ENCODE measurements around the gene NRAS. TPM values are rescaled to one million over a fixed set of nuclear protein-coding genes. Genes with fewer than 3 reads are reported as not detected.

The NRAS gene
- total and polyA plus RNA-seq, 5 donors = 4.8 to 12.8 (median 8.8) TPM

DNA sequence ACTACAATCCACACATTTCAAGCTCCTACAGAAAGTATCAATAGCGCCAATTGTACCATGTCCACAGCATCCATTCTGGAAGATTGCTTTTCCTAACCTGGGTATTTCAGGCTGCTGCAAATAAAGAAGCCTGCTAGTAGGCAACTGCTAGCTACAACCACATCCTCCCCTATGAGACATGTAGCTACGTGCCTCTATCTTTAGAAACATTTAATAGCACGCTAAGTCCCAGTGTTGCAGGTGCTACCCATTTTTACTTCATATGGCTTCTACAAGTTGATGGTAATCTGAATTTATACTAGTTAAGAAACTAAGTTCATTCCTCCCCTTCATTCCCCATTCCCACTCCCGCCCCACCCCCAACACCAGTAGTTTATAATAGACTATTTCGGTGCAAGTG is 13.8 kb downstream of the NRAS start:
- ATAC-seq = no peak
- Histone ChIP-seq H3K4me1 (ENCODE audit: control insufficient read depth, insufficient read depth, low read length) (no peaks in the 10 kb centered on the region), H3K4me3 (ENCODE audit: low read length) (no peak overlapping the region), H3K27me3 (ENCODE audit: control insufficient read depth, insufficient read depth) (no peaks in the 10 kb centered on the region), H3K27ac (ENCODE audit: low read length) (no peak overlapping the region), H3K9me3 (ENCODE audit: control insufficient read depth, low read length) (no peaks in the 10 kb centered on the region)
- intact Hi-C loops (cut with DNase I) = no loop called here
- DNase-seq = no peak
- whole genome bisulfite sequencing = 83% methylated on average over 5 of the region's 5 CpGs

DNA sequence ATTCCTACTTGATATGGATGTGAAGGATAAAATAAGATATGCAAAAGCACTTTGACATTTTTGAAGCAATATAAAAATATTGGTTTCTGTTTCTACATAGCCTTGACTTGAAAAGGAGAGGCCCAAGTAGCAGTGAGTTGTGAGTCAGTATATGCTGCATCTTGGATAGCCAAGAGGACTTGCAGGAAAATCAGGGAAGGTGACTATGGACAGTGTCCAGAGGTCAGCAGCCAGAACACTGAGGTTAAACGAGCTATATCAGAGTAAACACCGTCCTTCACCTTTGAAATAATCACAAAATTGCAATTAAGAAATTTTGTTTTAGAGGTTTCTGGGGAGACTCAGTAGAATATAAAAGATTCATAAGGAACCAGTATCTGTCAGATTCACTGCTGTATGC is 14.6 kb downstream of the NRAS start:
- Histone ChIP-seq H3K4me3 (ENCODE audit: low read length) (no peak overlapping the region), H3K27ac (ENCODE audit: low read length) (no peak overlapping the region), H3K9me3 (ENCODE audit: control insufficient read depth, low read length) (no peaks in the 10 kb centered on the region), H3K27me3 (ENCODE audit: control insufficient read depth, insufficient read depth) (no peaks in the 10 kb centered on the region), H3K4me1 (ENCODE audit: control insufficient read depth, insufficient read depth, low read length) (no peaks in the 10 kb centered on the region)
- DNase-seq (no peak), ATAC-seq (no peak)
- intact Hi-C loops (cut with DNase I) = no loop called here
- WGBS = 55% methylated on average over 2 of the region's 2 CpGs

DNA sequence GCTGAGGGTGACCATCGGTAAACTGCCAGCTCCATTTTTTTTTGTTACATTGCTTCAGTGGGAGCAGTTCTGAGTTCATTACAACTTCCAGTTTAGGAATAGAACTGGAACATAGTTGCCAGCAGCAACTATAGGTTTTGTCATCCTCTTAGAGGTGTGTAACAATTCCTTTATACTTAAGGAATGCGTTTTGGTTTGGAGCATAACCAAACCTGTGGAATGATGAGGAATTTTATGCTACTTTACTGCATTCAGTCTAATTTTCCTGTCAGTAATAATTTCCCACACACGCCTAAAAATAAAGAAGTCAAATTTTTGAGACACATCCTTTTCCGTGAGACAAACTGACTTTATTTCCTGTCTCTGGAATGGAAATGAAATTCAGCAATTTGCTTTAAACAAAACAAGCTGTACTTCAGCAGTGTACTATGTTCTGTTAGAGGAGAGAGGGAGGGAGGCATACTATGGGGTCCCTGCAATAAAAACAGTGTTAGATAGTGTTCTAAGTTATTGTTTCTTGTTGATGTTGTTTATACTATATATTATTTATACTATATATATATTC is 16.5 kb downstream of the NRAS start:
- ATAC-seq = no peak
- no peak overlapping the region for H3K4me3 ChIP-seq (ENCODE audit: low read length)
- no peak overlapping the region for H3K27ac ChIP-seq (ENCODE audit: low read length)
- no peaks in the 10 kb centered on the region for H3K4me1 ChIP-seq (ENCODE audit: control insufficient read depth, insufficient read depth, low read length)
- no peaks in the 10 kb centered on the region for H3K27me3 ChIP-seq (ENCODE audit: control insufficient read depth, insufficient read depth)
- no peaks in the 10 kb centered on the region for H3K9me3 ChIP-seq (ENCODE audit: control insufficient read depth, low read length)
- intact Hi-C loops (cut with DNase I) = no loop called here
- DNase-seq = no peak
- WGBS = 42% methylated on average over 4 of the region's 4 CpGs

DNA sequence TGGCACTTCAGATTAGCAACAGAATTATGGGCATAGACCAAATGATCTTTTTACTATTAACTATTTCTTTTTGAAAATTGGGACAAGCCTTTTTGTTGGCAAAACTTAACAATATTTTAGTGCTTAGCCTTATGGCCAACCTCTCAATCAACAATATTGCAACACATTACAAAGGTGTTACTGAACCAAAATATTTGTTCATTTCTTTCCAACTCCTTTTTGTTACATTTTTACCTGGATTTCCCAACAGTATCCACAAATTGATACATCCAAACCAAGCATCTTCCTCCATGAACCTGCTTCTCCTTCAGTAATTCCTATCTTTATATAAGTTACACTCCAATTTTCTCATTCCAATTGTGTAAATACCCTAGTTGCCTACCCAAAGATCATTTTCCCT is 19.8 kb downstream of the NRAS start:
- no peak for ATAC-seq

DNA sequence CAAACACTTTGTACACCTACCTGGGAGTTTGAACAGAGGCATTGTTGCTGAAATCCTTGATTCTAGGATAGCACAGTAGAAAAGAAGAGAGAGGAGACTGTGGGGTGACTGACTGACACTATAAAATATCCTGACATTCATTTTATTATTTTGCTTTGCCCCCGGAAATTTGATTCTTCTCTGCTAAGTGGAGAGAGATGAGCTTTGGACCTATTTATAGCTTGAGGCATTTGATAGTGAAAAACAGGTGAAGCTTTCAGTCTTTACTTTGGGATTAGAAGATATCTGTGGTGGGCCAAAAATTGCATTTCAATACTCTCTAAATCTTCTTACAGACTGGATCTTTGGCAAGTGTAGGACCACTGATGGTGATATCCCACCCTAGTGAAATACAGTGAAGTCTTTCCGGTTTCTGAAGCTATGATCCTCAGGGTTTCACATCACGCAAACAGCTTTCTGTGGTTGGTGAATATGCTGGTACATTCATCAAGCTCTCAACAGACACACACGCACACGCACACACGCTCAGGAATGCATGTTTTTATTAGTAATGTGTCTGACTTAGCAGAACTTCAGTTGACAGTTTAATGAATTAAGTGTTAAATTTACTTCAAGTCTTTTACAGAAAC is 21.0 kb downstream of the NRAS start, which contains the start of gene AMPD1:
TSS of gene AMPD1 (minus strand) at position 117 of the 629 bp plus-strand sequence. CDS start at position 42, 75 bp downstream.
- 71% methylated on average over 6 of the region's 6 CpGs for WGBS
- Histone ChIP-seq H3K4me1 (ENCODE audit: control insufficient read depth, insufficient read depth, low read length) (no peaks in the 10 kb centered on the region), H3K27me3 (ENCODE audit: control insufficient read depth, insufficient read depth) (no peaks in the 10 kb centered on the region), H3K4me3 (ENCODE audit: low read length) (no peak within 1 kb of the TSS), H3K9me3 (ENCODE audit: control insufficient read depth, low read length) (no peaks in the 10 kb centered on the region), H3K27ac (ENCODE audit: low read length) (no peak within 1 kb of the TSS)
- ATAC-seq = no peak
- no peak for DNase-seq
- intact Hi-C loops (cut with DNase I) = no loop called here

More for the DNA sequence above, 19.8 kb downstream of the NRAS start:
- no peaks in the 10 kb centered on the region for H3K4me1 ChIP-seq (ENCODE audit: control insufficient read depth, insufficient read depth, low read length)
- intact Hi-C loops (cut with DNase I) = no loop called here
- H3K4me3 ChIP-seq (ENCODE audit: low read length) = no peak overlapping the region
- H3K27me3 ChIP-seq (ENCODE audit: control insufficient read depth, insufficient read depth) = no peaks in the 10 kb centered on the region
- no peaks in the 10 kb centered on the region for H3K9me3 ChIP-seq (ENCODE audit: control insufficient read depth, low read length)
- no peak for DNase-seq
- no peak overlapping the region for H3K27ac ChIP-seq (ENCODE audit: low read length)

DNA sequence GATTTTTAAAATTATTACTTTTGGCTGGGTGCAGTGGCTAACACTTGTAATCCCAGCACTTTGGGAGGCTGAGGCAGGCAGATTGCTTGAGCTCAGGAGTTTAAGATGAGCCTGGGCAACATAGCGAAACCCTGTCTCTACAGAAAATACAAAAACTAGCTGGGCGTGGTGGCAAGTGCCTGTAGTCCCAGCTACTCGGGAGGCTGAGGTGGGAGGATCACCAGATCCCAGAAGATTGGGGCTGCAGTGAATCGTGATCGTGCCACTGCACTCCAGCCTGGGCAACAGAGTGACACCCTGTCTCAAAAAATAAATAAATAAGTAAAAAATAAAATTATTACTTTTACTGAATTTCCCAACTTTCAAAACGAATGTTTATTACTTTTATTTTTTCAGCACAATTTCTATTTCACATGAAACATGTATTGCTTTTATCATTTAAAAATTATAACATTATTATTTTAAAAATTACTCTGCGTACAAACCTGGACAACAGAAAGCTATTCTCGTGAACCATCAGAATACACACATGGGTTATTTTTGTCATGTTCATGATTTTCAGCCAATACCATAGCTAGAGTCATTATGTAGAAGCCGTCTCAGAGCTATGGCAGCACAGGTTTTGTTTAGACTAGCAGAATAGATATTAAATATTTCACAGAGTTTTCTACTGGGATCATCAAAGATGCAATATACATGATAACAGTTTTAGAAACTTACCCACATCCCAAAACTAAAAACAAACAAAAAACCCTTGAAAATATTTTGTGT is 21.8 kb downstream of the NRAS start:
- no peak for ATAC-seq
- Histone ChIP-seq H3K4me1 (ENCODE audit: control insufficient read depth, insufficient read depth, low read length) (no peaks in the 10 kb centered on the region), H3K27ac (ENCODE audit: low read length) (no peak overlapping the region), H3K27me3 (ENCODE audit: control insufficient read depth, insufficient read depth) (no peaks in the 10 kb centered on the region), H3K9me3 (ENCODE audit: control insufficient read depth, low read length) (no peaks in the 10 kb centered on the region), H3K4me3 (ENCODE audit: low read length) (no peak overlapping the region)
- intact Hi-C loops (cut with DNase I) = no loop called here
- no peak for DNase-seq
- 83% methylated on average over 9 of the region's 9 CpGs for WGBS

DNA sequence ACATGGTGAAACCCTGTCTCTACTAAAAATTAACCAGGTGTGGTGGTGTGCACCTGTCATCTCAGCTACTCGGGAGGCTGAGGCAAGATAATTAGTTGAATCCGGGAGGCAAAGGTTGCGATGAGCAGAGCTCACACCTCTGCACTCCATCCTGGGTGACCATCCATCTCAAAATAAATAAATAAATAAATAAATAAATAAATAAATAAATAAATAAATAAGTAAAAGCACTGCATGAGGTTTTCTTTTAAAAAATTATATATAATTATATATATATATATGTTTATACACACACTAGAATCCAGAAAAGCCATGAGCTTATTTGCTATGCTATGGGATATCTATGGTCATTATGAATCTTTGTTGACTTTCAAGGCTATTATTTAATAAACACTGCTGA is 23.6 kb downstream of the NRAS start:
- no peak for DNase-seq
- no peak for ATAC-seq
- Histone ChIP-seq H3K27ac (ENCODE audit: low read length) (no peak overlapping the region), H3K27me3 (ENCODE audit: control insufficient read depth, insufficient read depth) (no peaks in the 10 kb centered on the region), H3K4me1 (ENCODE audit: control insufficient read depth, insufficient read depth, low read length) (no peaks in the 10 kb centered on the region), H3K4me3 (ENCODE audit: low read length) (no peak overlapping the region), H3K9me3 (ENCODE audit: control insufficient read depth, low read length) (no peaks in the 10 kb centered on the region)
- intact Hi-C loops (cut with DNase I) = no loop called here
- WGBS = 95% methylated on average over 3 of the region's 3 CpGs

DNA sequence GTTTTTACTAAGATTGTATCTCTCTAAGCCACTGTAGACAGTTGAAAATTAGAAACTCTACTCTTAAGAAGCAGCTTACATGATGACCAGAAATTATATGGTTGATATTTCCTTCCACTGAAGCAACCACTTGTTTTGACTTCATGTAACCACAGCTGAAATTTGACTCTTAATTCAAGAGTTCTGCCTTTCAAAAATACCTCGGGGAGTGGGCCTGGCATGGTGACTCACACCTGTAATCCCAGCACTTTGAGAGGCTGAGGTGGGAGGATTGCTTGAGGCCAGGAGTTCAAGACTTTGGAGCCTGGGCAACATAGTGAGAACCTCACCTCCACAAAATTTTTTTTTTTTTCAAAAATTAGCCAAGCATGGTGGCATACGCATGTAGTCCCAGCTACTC is 25.5 kb downstream of the NRAS start:
- no peak overlapping the region for H3K4me3 ChIP-seq (ENCODE audit: low read length)
- ATAC-seq (no peak), DNase-seq (no peak)

DNA sequence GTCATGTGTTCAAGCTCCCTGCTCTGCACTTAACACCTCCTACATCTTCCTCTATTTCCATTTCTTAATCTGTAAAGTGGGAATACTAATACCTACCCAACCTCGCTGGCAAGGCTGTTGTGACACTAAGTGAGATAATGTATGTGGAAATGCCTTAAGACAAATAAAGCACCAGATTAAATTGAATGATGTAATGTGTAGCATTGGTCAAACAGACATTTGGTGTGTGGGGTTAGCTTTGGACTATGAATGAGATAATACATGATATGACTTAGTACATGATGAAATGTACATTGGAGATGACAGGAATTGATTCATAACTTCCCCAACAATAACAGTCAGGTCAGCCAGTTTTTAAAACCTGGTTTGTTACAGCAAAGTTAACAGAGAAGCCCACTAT is 26.4 kb downstream of the NRAS start:
- DNase-seq = no peak
- H3K27me3 ChIP-seq (ENCODE audit: control insufficient read depth, insufficient read depth) = peaks cover 4% of the 10 kb centered on the region
- intact Hi-C loops (cut with DNase I) = no loop called here

More for the DNA sequence above, 25.5 kb downstream of the NRAS start:
- intact Hi-C loops (cut with DNase I) = no loop called here
- 84% methylated on average over 2 of the region's 2 CpGs for WGBS
- Histone ChIP-seq H3K9me3 (ENCODE audit: control insufficient read depth, low read length) (no peaks in the 10 kb centered on the region), H3K4me1 (ENCODE audit: control insufficient read depth, insufficient read depth, low read length) (no peaks in the 10 kb centered on the region), H3K27ac (ENCODE audit: low read length) (no peak overlapping the region), H3K27me3 (ENCODE audit: control insufficient read depth, insufficient read depth) (peaks cover 4% of the 10 kb centered on the region)

DNA sequence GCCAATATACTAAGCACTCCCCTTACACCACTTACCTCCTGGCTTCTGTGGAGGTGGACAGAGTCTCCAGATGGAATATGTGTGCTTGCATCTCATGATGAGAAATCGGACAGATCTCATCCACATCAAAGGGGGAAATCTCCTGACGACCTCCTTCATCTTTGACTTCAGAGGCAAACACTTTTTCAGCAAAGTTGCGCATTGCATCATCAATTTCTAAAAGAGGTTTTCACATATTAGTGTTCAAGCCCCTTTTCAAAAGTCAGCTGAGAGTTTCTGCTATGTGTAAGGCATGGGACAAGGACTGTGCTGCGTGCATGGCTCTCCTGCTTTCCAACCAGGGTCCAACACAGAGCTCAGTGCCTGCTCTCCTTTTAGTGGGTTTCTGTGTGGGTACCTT is 28.0 kb downstream of the NRAS start:
- 85% methylated on average over 4 of the region's 4 CpGs for WGBS
- intact Hi-C loops (cut with DNase I) = no loop called here
- Histone ChIP-seq H3K4me3 (ENCODE audit: low read length) (no peak overlapping the region), H3K27me3 (ENCODE audit: control insufficient read depth, insufficient read depth) (peaks cover 4% of the 10 kb centered on the region), H3K9me3 (ENCODE audit: control insufficient read depth, low read length) (no peaks in the 10 kb centered on the region), H3K27ac (ENCODE audit: low read length) (no peak overlapping the region), H3K4me1 (ENCODE audit: control insufficient read depth, insufficient read depth, low read length) (no peaks in the 10 kb centered on the region)
- no peak for DNase-seq
- ATAC-seq = no peak

More for the DNA sequence above, 26.4 kb downstream of the NRAS start:
- ATAC-seq = no peak
- Histone ChIP-seq H3K9me3 (ENCODE audit: control insufficient read depth, low read length) (no peaks in the 10 kb centered on the region), H3K27ac (ENCODE audit: low read length) (no peak overlapping the region), H3K4me3 (ENCODE audit: low read length) (no peak overlapping the region), H3K4me1 (ENCODE audit: control insufficient read depth, insufficient read depth, low read length) (no peaks in the 10 kb centered on the region)
- WGBS = 60% methylated on average over 1 of the region's 1 CpG

DNA sequence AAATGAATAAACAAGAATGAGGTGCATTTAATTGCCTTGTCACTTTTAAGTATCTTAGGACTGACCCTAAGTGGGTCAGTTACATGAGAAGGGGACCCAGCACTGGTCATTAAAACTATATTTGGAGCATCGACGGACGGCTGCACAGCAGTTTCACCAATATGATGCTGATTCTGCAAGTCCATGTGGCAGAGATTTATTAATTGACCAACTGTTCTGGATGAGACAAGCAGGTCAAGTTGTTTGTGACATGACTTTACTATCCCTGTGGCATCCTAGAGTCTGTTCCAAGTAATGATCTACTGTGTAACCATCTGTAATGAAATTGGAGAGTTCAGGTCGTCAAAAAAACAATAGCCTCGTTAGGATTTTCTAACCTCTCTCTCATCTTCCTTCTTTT is 30.7 kb downstream of the NRAS start:
- Histone ChIP-seq H3K27ac (ENCODE audit: low read length) (no peak overlapping the region), H3K4me3 (ENCODE audit: low read length) (no peak overlapping the region), H3K27me3 (ENCODE audit: control insufficient read depth, insufficient read depth) (peaks cover 4% of the 10 kb centered on the region), H3K9me3 (ENCODE audit: control insufficient read depth, low read length) (no peaks in the 10 kb centered on the region), H3K4me1 (ENCODE audit: control insufficient read depth, insufficient read depth, low read length) (no peaks in the 10 kb centered on the region)
- intact Hi-C loops (cut with DNase I) = no loop called here
- ATAC-seq = no peak
- DNase-seq = no peak
- whole genome bisulfite sequencing = 82% methylated on average over 5 of the region's 5 CpGs
